Erythroblast (primary cell): ENCODE data around the gene PGAM2.

Experiments
- GATA1 ChIP-seq: IDR thresholded peaks from 2 replicates; pipeline ENCODE4 v1.6.1; 2011; ENCODE audit warnings: low read depth, mild to moderate bottlenecking, control low read depth, low read length, moderate library complexity
- POLR2A ChIP-seq: IDR thresholded peaks from 2 replicates; pipeline ENCODE4 v1.6.1; 2011; ENCODE audit warnings: mild to moderate bottlenecking, low read length

- TF ChIP-seq POLR2A (no peak), GATA1 (no peak)
These were observed 14.8 kb upstream of the PGAM2 start for GRCh38 chr7:44080118-44080517.
